Cardiac muscle cell (in vitro differentiated cells and primary cell): ENCODE data around the gene CEACAM4. TPM values are rescaled to one million over a fixed set of nuclear protein-coding genes. Genes with fewer than 3 reads are reported as not detected.

ENCODE experiments used
- DNase-seq, 2 donors: peaks; one replicate each; pipeline versions ENCODE4 v3.0.0 to v3.0.0-alpha.2; 2010 to 2017; ENCODE audit warnings: low read depth in 1 of 2, low spot score in 1 of 2
- H3K27ac ChIP-seq: fragments of 200-600 bp; sonication (generic); 2 replicates; pipeline ENCODE4 v1.5.1; 2016
- H3K27me3 ChIP-seq: fragments of 200-600 bp; sonication (generic); 2 replicates; pipeline ENCODE4 v1.6.0; 2016; ENCODE audit warnings: control low read depth
- H3K36me3 ChIP-seq: fragments of 200-600 bp; sonication (generic); 2 replicates; pipeline ENCODE4 v1.5.1; 2016; ENCODE audit warnings: control low read depth
- H3K4me1 ChIP-seq: fragments of 200-600 bp; sonication (generic); 2 replicates; pipeline ENCODE4 v1.8.1; 2017; ENCODE audit warnings: low read depth, mild to moderate bottlenecking, mixed run types
- H3K4me3 ChIP-seq: fragments of 200-600 bp; sonication (generic); 2 replicates; pipeline ENCODE4 v1.5.1; 2016; ENCODE audit warnings: mild to moderate bottlenecking
- H3K9me3 ChIP-seq: fragments of 200-600 bp; sonication (generic); 2 replicates; pipeline ENCODE4 v1.5.1; 2017; ENCODE audit warnings: low read depth, mild to moderate bottlenecking, control low read depth
- CTCF ChIP-seq: IDR thresholded peaks from 2 replicates; pipeline ENCODE4 v1.5.1; 2012; ENCODE audit warnings: low read depth, mild to moderate bottlenecking, low read length
- polyA plus RNA-seq: library from polyadenylated mRNA; unstranded; fragments of >200 nt; fragmentation: Nextera tagmentation; extraction: Ambion mirVana; gene quantifications from 2 replicates; pipeline ENCODE4 v1.2.1, GENCODE V29; 2016
- total RNA-seq: library from RNA; depleted of rRNA; stranded (reverse); fragments of >200 nt; gene quantifications from 2 replicates; pipeline ENCODE4 v1.2.3, GENCODE V29; 2016

CEACAM4 gene
- total and polyA plus RNA-seq, 2 experiments from 2014 or later = not detected

- H3K27me3 ChIP-seq = no peaks in the 10 kb centered on the region
- H3K9me3 ChIP-seq = peaks cover 2% of the 10 kb centered on the region
- DNase-seq = no peak
- no peaks in the 10 kb centered on the region for H3K4me1 ChIP-seq
- no peak for TF ChIP-seq CTCF
- no peaks in the 10 kb centered on the region for H3K36me3 ChIP-seq
- no peak overlapping the region for H3K4me3 ChIP-seq
- no peak overlapping the region for H3K27ac ChIP-seq
These were observed 10.6 kb upstream of the CEACAM4 start for GRCh38 chr19:41637484-41637883.

GRCh38 chr19:41627966-41628675 lies 1.2 kb upstream of the CEACAM4 start:
- Histone ChIP-seq H3K27me3 (no peaks in the 10 kb centered on the region), H3K4me1 (no peaks in the 10 kb centered on the region), H3K4me3 (no peak overlapping the region), H3K9me3 (peaks cover 3% of the 10 kb centered on the region), H3K36me3 (no peaks in the 10 kb centered on the region), H3K27ac (no peak overlapping the region)
- no peak for DNase-seq
- no peak for TF ChIP-seq CTCF

- no peak for TF ChIP-seq CTCF
- Histone ChIP-seq H3K27me3 (no peaks in the 10 kb centered on the region), H3K9me3 (peaks cover 3% of the 10 kb centered on the region), H3K36me3 (no peaks in the 10 kb centered on the region), H3K4me1 (no peaks in the 10 kb centered on the region), H3K27ac (no peak overlapping the region), H3K4me3 (no peak overlapping the region)
- no peak for DNase-seq
These were observed 596 bp downstream of the CEACAM4 start for GRCh38 chr19:41626278-41626677.

- H3K4me1 ChIP-seq = no peaks in the 10 kb centered on the region
- H3K4me3 ChIP-seq = no peak overlapping the region
- H3K9me3 ChIP-seq = peaks cover under 1% of the 10 kb centered on the region
- no peak for DNase-seq
- H3K36me3 ChIP-seq = no peaks in the 10 kb centered on the region
- no peak for TF ChIP-seq CTCF
- no peaks in the 10 kb centered on the region for H3K27me3 ChIP-seq
- no peak overlapping the region for H3K27ac ChIP-seq
These were observed 1.9 kb downstream of the CEACAM4 start for GRCh38 chr19:41624937-41625336.

- Histone ChIP-seq H3K4me1 (no peaks in the 10 kb centered on the region), H3K27me3 (no peaks in the 10 kb centered on the region), H3K36me3 (no peaks in the 10 kb centered on the region), H3K9me3 (no peaks in the 10 kb centered on the region), H3K27ac (no peak overlapping the region), H3K4me3 (no peak overlapping the region)
- TF ChIP-seq CTCF = no peak
- no peak for DNase-seq
These were observed 2.4 kb downstream of the CEACAM4 start for GRCh38 chr19:41624515-41624914.
